NT2/D1 (cell line): ENCODE measurements around the gene ZNF83.

Experiments
- SUZ12 ChIP-seq: IDR thresholded peaks from 2 replicates; pipeline ENCODE4 v1.6.1; 2011; ENCODE audit not compliant: insufficient read length, insufficient read depth; ENCODE audit errors: extremely low read depth
- YY1 ChIP-seq: IDR thresholded peaks from 2 replicates; pipeline ENCODE4 v1.6.1; 2011; ENCODE audit not compliant: insufficient read length, insufficient read depth

DNA sequence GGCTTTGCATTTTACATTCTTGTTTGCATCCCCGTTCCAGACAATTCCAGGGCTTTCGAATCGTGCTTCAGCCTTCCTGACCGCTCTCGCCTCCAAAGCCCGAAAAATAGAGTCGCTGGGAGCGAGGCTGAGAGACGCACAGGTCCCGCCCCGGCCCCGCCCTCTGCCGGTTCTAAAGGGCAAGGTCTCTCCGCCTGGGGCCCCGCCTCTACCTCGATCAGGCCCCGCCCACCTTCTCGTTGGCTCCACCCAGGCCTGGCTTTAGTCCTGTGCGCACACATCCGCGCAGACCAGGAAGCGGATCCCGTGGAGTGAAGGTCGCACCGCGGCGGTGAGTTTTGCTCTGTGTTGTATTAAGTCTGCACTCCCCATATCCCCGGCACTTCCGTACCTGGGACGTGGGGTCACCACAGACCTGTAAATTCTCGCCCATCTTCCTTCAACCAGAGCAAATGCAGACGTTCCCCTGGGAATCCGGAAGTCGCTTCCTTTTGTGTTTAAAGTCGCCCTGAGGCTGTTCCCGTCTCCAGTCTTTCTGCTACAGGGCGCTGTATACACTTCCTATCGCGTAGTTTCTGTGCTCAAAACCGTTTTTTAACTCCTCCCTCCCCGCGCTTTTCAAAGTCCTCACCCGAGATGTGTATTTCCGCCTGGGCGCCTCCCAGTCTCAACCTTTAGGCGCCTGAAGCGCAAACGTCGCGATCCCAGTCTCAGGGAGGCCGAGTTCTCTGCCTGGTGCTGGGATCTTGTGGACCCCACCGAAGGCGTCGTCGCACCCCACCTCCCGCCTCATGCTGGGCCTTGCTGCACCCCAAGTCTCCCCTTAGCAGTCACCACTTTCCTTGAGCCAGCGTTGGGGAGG is 67.9 kb downstream of the ZNF83 start, which contains the start of gene ZNF701:
- no peak for TF ChIP-seq YY1
- no peak for TF ChIP-seq SUZ12
